HG03575 (cell line): Measurements from ENCODE around the gene ST6GALNAC6.

Experiments used
- ATAC-seq: cut with Tn5 transposase; IDR thresholded peaks from one replicate; pipeline ENCODE4 v1.9.1; 2021; ENCODE audit not compliant: unreplicated experiment, insufficient number of reproducible peaks, low FRiP score; ENCODE audit errors: extremely low read depth

Gene ST6GALNAC6

GRCh38 chr9:127935765-127936221, 36.4 kb upstream of the ST6GALNAC6 start:
- ATAC-seq = no peak

GRCh38 chr9:127934986-127935385, 35.6 kb upstream of the ST6GALNAC6 start:
- no peak for ATAC-seq

- ATAC-seq = no peak
Observed at GRCh38 chr9:127934248-127934647, 34.8 kb upstream of the ST6GALNAC6 start.

GRCh38 chr9:127931092-127931881, 31.9 kb upstream of the ST6GALNAC6 start:
- ATAC-seq = no peak

GRCh38 chr9:127930231-127931091, 31.1 kb upstream of the ST6GALNAC6 start, which contains the start of gene PIP5KL1:
Gene PIP5KL1 (minus strand): TSS chr9:127930777. CDS start chr9:127930752, 25 bp downstream.
- no peak for ATAC-seq

GRCh38 chr9:127929625-127929979, 30.2 kb upstream of the ST6GALNAC6 start:
- no peak for ATAC-seq

- ATAC-seq = no peak
Observed at GRCh38 chr9:127928676-127929624, 29.5 kb upstream of the ST6GALNAC6 start.

- ATAC-seq = no peak
Observed at GRCh38 chr9:127927988-127928675, 28.7 kb upstream of the ST6GALNAC6 start.

- no peak for ATAC-seq
Observed at GRCh38 chr9:127927201-127927987, 28.0 kb upstream of the ST6GALNAC6 start.

GRCh38 chr9:127926906-127927200, 27.4 kb upstream of the ST6GALNAC6 start:
- ATAC-seq = no peak

GRCh38 chr9:127925959-127926905, 26.8 kb upstream of the ST6GALNAC6 start:
- ATAC-seq = no peak

- no peak for ATAC-seq
Observed at GRCh38 chr9:127924736-127925444, 25.5 kb upstream of the ST6GALNAC6 start.

- no peak for ATAC-seq
Observed at GRCh38 chr9:127923771-127924170, 24.4 kb upstream of the ST6GALNAC6 start.

GRCh38 chr9:127923046-127923445, 23.6 kb upstream of the ST6GALNAC6 start:
- no peak for ATAC-seq

- ATAC-seq = no peak
Observed at GRCh38 chr9:127921557-127922120, 22.2 kb upstream of the ST6GALNAC6 start.

GRCh38 chr9:127920794-127921193, 21.4 kb upstream of the ST6GALNAC6 start:
- no peak for ATAC-seq
